Testis (tissue), 2 donors: ENCODE data around the gene KLK10.

Experiments
- CTCF ChIP-seq, 3 experiments: fragments of 450-650 bp in 2 of 3; fragments of 200-600 bp in 1 of 3; sonication (generic) in 1 of 3; IDR thresholded peaks; one replicate each; pipeline ENCODE4 v1.5.1; 2016 to 2019; ENCODE audit warnings: antibody characterized with exemption in 3 of 3, mild to moderate bottlenecking in 2 of 3, moderate library complexity in 1 of 3
- POLR2A ChIP-seq: fragments of 450-650 bp; IDR thresholded peaks from one replicate; pipeline ENCODE4 v1.6.1; 2017; ENCODE audit warnings: antibody characterized with exemption, mild to moderate bottlenecking, moderate library complexity

- TF ChIP-seq CTCF (IDR thresholded peaks at IDR 0.05) (no peak), POLR2A (no peak)
Measured at GRCh38 chr19:50964266-50964665, 55.2 kb downstream of the KLK10 start.
